CD8-positive, alpha-beta memory T cell (primary cell): ENCODE data around the gene HAT1. TPM values are rescaled to one million over a fixed set of nuclear protein-coding genes. Genes with fewer than 3 reads are reported as not detected.

Source experiments
- CTCF ChIA-PET: fragments of 350-600 bp; sonication (Branson Sonifier 250); formaldehyde crosslinking; loops from one replicate; lab custom pipeline; 2021; ENCODE audit warnings: antibody characterized with exemption; lab: Charles Lee
- POLR2A ChIA-PET: fragments of 350-600 bp; sonication (Branson Sonifier 250); formaldehyde crosslinking; loops from one replicate; lab custom pipeline; 2021; ENCODE audit warnings: antibody characterized with exemption; lab: Charles Lee
- DNase-seq, 5 donors: peaks; one replicate each; pipeline versions ENCODE4 v3.0.0 to v3.0.0-alpha.2; 2020 to 2022; ENCODE audit warnings: mixed read lengths in 1 of 5
- H3K27ac ChIP-seq: one replicate; pipeline ENCODE4 v1.7.0; 2013; ENCODE audit warnings: low read depth, mild to moderate bottlenecking, low read length, moderate library complexity
- H3K27me3 ChIP-seq: 2 replicates; pipeline ENCODE4 v1.7.0; 2013; ENCODE audit warnings: low read length, mild to moderate bottlenecking; ENCODE audit not compliant: insufficient read depth, poor library complexity, severe bottlenecking
- H3K36me3 ChIP-seq: 2 replicates; pipeline ENCODE4 v1.7.0; 2013; ENCODE audit warnings: mild to moderate bottlenecking, low read length, moderate library complexity; ENCODE audit not compliant: insufficient read depth
- H3K4me1 ChIP-seq: 2 replicates; pipeline ENCODE4 v1.7.0; 2013; ENCODE audit warnings: mild to moderate bottlenecking, low read length, moderate library complexity; ENCODE audit not compliant: insufficient read depth
- H3K4me3 ChIP-seq: 2 replicates; pipeline ENCODE4 v1.7.0; 2013; ENCODE audit warnings: mild to moderate bottlenecking, low read length
- H3K9me3 ChIP-seq: 2 replicates; pipeline ENCODE4 v1.7.0; 2013; ENCODE audit warnings: mild to moderate bottlenecking, low read length
- H3K27ac Mint-ChIP-seq, 8 donors: one replicate each; pipeline ENCODE4 v1.8.0; 2020 to 2021; ENCODE audit warnings: mixed read lengths in 8 of 8, mild to moderate bottlenecking in 6 of 8, inconsistent platforms in 3 of 8, moderate library complexity in 3 of 8
- H3K27me3 Mint-ChIP-seq, 2 donors: one replicate each; pipeline ENCODE4 v1.8.0; 2020 to 2021; ENCODE audit warnings: mixed read lengths in 2 of 2, mild to moderate bottlenecking in 1 of 2, moderate library complexity in 1 of 2
- H3K36me3 Mint-ChIP-seq, 3 donors: one replicate each; pipeline ENCODE4 v1.8.0; 2020 to 2021; ENCODE audit warnings: mixed read lengths in 3 of 3, inconsistent platforms in 1 of 3, mild to moderate bottlenecking in 1 of 3
- H3K4me1 Mint-ChIP-seq, 3 donors: one replicate each; pipeline ENCODE4 v1.8.0; 2020 to 2021; ENCODE audit warnings: mixed read lengths in 3 of 3, inconsistent platforms in 1 of 3, mild to moderate bottlenecking in 1 of 3
- H3K4me3 Mint-ChIP-seq, 7 donors: one replicate each; pipeline ENCODE4 v1.8.0; 2020 to 2021; ENCODE audit warnings: mixed read lengths in 7 of 7, mild to moderate bottlenecking in 6 of 7, moderate library complexity in 4 of 7, inconsistent platforms in 2 of 7
- H3K9me3 Mint-ChIP-seq, 5 donors: one replicate each; pipeline ENCODE4 v1.8.0; 2020 to 2022; ENCODE audit warnings: mixed read lengths in 5 of 5, mild to moderate bottlenecking in 3 of 5, moderate library complexity in 2 of 5, inconsistent platforms in 1 of 5
- polyA plus RNA-seq: library from polyadenylated mRNA; unstranded; fragments of 300-500 nt; fragmentation: Illumina TruSeq; gene quantifications from one replicate; pipeline ENCODE4 v1.2.3, GENCODE V29; 2021
- total RNA-seq, 2 experiments: library from RNA; stranded (reverse); gene quantifications; one replicate each; pipeline ENCODE4 v1.2.3, GENCODE V29; 2021

Gene HAT1
- total RNA-seq (10 to 100 TPM; 85.1 to 88.7 TPM), polyA plus RNA-seq (65.6 TPM)

- Mint-ChIP-seq H3K9me3 (no peaks in the 10 kb centered on the region), H3K27ac (peak within 1 kb of the TSS; percentile 95 to 100 (median 100)), H3K27me3 (no peaks in the 10 kb centered on the region), H3K4me1 (peaks cover 34 to 50% (median 48%) of the 10 kb centered on the region in 3 donors), H3K36me3 (peaks cover 0 to 25% (median 5%) of the 10 kb centered on the region in 3 donors), H3K4me3 (peak within 1 kb of the TSS; percentile 89 to 99 (median 95))
- Histone ChIP-seq H3K9me3 (no peaks in the 10 kb centered on the region), H3K27ac (peak within 1 kb of the TSS; percentile 96), H3K27me3 (no peaks in the 10 kb centered on the region), H3K4me3 (peak within 1 kb of the TSS; percentile 87), H3K4me1 (peaks cover 30% of the 10 kb centered on the region), H3K36me3 (no peaks in the 10 kb centered on the region)
- CTCF ChIA-PET = interaction anchor here (1.1 to 1.7 kb wide), 2 partner anchors 34 to 540 kb away, joined by 3 to 7 read pairs; no protein-coding TSS in a partner anchor
- peak; percentile 96 to 98 (median 96) for DNase-seq
- POLR2A ChIA-PET = interaction anchor here (0.6 to 1.7 kb wide), 2 partner anchors 29 to 39 kb away, joined by 3 to 13 read pairs; partner anchors contain the start of gene SLC25A12
These were observed at the start of gene HAT1 for GRCh38 chr2:171922230-171923022. Gene HAT1, plus strand, starts transcription at chr2:171922461. Its CDS starts 40 bp downstream, at chr2:171922501.

GRCh38 chr2:171874517-171874916, 47.7 kb upstream of the HAT1 start:
- no peaks in the 10 kb centered on the region for H3K4me1 ChIP-seq
- POLR2A ChIA-PET = no interaction called here
- no peaks in the 10 kb centered on the region for H3K27me3 ChIP-seq
- H3K27me3 Mint-ChIP-seq = no peaks in the 10 kb centered on the region
- no peak overlapping the region for H3K4me3 ChIP-seq
- H3K36me3 Mint-ChIP-seq = peaks cover 18 to 31% (median 29%) of the 10 kb centered on the region in 3 donors
- CTCF ChIA-PET = no interaction called here
- H3K9me3 Mint-ChIP-seq = no peaks in the 10 kb centered on the region
- no peak for DNase-seq
- no peaks in the 10 kb centered on the region for H3K9me3 ChIP-seq
- H3K4me1 Mint-ChIP-seq = peaks cover 23 to 50% (median 48%) of the 10 kb centered on the region in 3 donors
- H3K36me3 ChIP-seq = peaks cover 7% of the 10 kb centered on the region
- H3K27ac Mint-ChIP-seq = no peak overlapping the region
- H3K4me3 Mint-ChIP-seq = no peak overlapping the region
- no peak overlapping the region for H3K27ac ChIP-seq

- H3K27me3 ChIP-seq = no peaks in the 10 kb centered on the region
- H3K4me1 ChIP-seq = no peaks in the 10 kb centered on the region
- ChIA-PET CTCF (no interaction called here), POLR2A (no interaction called here)
- no peaks in the 10 kb centered on the region for H3K9me3 Mint-ChIP-seq
- H3K36me3 Mint-ChIP-seq = peaks cover 18 to 33% (median 29%) of the 10 kb centered on the region in 3 donors
- no peak for DNase-seq
- H3K4me3 ChIP-seq = no peak overlapping the region
- peaks cover 7% of the 10 kb centered on the region for H3K36me3 ChIP-seq
- no peaks in the 10 kb centered on the region for H3K9me3 ChIP-seq
- no peaks in the 10 kb centered on the region for H3K27me3 Mint-ChIP-seq
- H3K27ac Mint-ChIP-seq = no peak overlapping the region
- H3K27ac ChIP-seq = no peak overlapping the region
- no peak overlapping the region for H3K4me3 Mint-ChIP-seq
- H3K4me1 Mint-ChIP-seq = peaks cover 27 to 55% (median 52%) of the 10 kb centered on the region in 3 donors
These were observed 47.3 kb upstream of the HAT1 start for GRCh38 chr2:171874963-171875362.

- Mint-ChIP-seq H3K9me3 (no peaks in the 10 kb centered on the region), H3K27ac (peak overlapping the region in 7 of 8 donors; percentile 5 to 60 (median 34)), H3K4me3 (no peak overlapping the region), H3K27me3 (no peaks in the 10 kb centered on the region), H3K36me3 (peaks cover 11 to 14% (median 11%) of the 10 kb centered on the region in 3 donors), H3K4me1 (peaks cover 19 to 61% (median 55%) of the 10 kb centered on the region in 3 donors)
- ChIA-PET CTCF (no interaction called here), POLR2A (no interaction called here)
- Histone ChIP-seq H3K4me3 (no peak overlapping the region), H3K27me3 (no peaks in the 10 kb centered on the region), H3K4me1 (no peaks in the 10 kb centered on the region), H3K9me3 (no peaks in the 10 kb centered on the region), H3K27ac (peak overlapping the region; percentile 16), H3K36me3 (peaks cover 7% of the 10 kb centered on the region)
- no peak for DNase-seq
These were observed 43.7 kb upstream of the HAT1 start for GRCh38 chr2:171878481-171878993.

- peaks cover 20 to 64% (median 51%) of the 10 kb centered on the region in 3 donors for H3K4me1 Mint-ChIP-seq
- no peaks in the 10 kb centered on the region for H3K9me3 Mint-ChIP-seq
- Histone ChIP-seq H3K4me3 (no peak overlapping the region), H3K9me3 (no peaks in the 10 kb centered on the region), H3K36me3 (no peaks in the 10 kb centered on the region), H3K27me3 (no peaks in the 10 kb centered on the region), H3K27ac (no peak overlapping the region), H3K4me1 (no peaks in the 10 kb centered on the region)
- DNase-seq = no peak
- ChIA-PET POLR2A (no interaction called here), CTCF (no interaction called here)
- H3K4me3 Mint-ChIP-seq = no peak overlapping the region
- H3K27ac Mint-ChIP-seq = no peak overlapping the region
- peaks cover 6 to 8% (median 6%) of the 10 kb centered on the region in 3 donors for H3K36me3 Mint-ChIP-seq
- H3K27me3 Mint-ChIP-seq = no peaks in the 10 kb centered on the region
These were observed 42.4 kb upstream of the HAT1 start for GRCh38 chr2:171879865-171880264.

GRCh38 chr2:171880774-171881173, 41.5 kb upstream of the HAT1 start:
- CTCF ChIA-PET = no interaction called here
- peaks cover 0 to 4% (median 2%) of the 10 kb centered on the region in 3 donors for H3K36me3 Mint-ChIP-seq
- POLR2A ChIA-PET = no interaction called here

GRCh38 chr2:171882089-171882769, 40.0 kb upstream of the HAT1 start:
- H3K4me3 ChIP-seq = no peak overlapping the region
- no peaks in the 10 kb centered on the region for H3K4me1 ChIP-seq
- peaks cover 16 to 49% (median 44%) of the 10 kb centered on the region in 3 donors for H3K4me1 Mint-ChIP-seq
- ChIA-PET POLR2A (no interaction called here), CTCF (no interaction called here)
- H3K9me3 Mint-ChIP-seq = no peaks in the 10 kb centered on the region
- no peaks in the 10 kb centered on the region for H3K36me3 ChIP-seq
- no peaks in the 10 kb centered on the region for H3K9me3 ChIP-seq
- no peak for DNase-seq
- H3K4me3 Mint-ChIP-seq = no peak overlapping the region
- no peaks in the 10 kb centered on the region for H3K27me3 ChIP-seq
- no peaks in the 10 kb centered on the region for H3K27me3 Mint-ChIP-seq
- peak overlapping the region in 3 of 8 donors; percentile 1 to 51 (median 8) for H3K27ac Mint-ChIP-seq
- peaks cover 0 to 5% (median 2%) of the 10 kb centered on the region in 3 donors for H3K36me3 Mint-ChIP-seq
- no peak overlapping the region for H3K27ac ChIP-seq

More at GRCh38 chr2:171880774-171881173, 41.5 kb upstream of the HAT1 start:
- Histone ChIP-seq H3K4me3 (no peak overlapping the region), H3K27ac (no peak overlapping the region), H3K4me1 (no peaks in the 10 kb centered on the region), H3K36me3 (no peaks in the 10 kb centered on the region), H3K9me3 (no peaks in the 10 kb centered on the region), H3K27me3 (no peaks in the 10 kb centered on the region)
- H3K4me3 Mint-ChIP-seq = no peak overlapping the region
- H3K27me3 Mint-ChIP-seq = no peaks in the 10 kb centered on the region
- no peaks in the 10 kb centered on the region for H3K9me3 Mint-ChIP-seq
- H3K4me1 Mint-ChIP-seq = peaks cover 20 to 60% (median 53%) of the 10 kb centered on the region in 3 donors
- no peak overlapping the region for H3K27ac Mint-ChIP-seq
- no peak for DNase-seq
